Fibroblast of the aortic adventitia (primary cell): ENCODE measurements around the gene LETMD1. TPM values are rescaled to one million over a fixed set of nuclear protein-coding genes. Genes with fewer than 3 reads are reported as not detected.
A peak's percentile ranks its signal among the peaks of the same experiment; 100 is the strongest.

Source experiments
- DNase-seq: peaks from one replicate; pipeline ENCODE4 v3.0.0-alpha.2; 2010; ENCODE audit warnings: low read depth
- H3K4me3 ChIP-seq: 2 replicates; pipeline ENCODE4 v1.5.1; 2011; ENCODE audit warnings: low read depth, mild to moderate bottlenecking, control low read depth, low read length, moderate library complexity
- total RNA-seq: library from RNA; depleted of rRNA; stranded (reverse); fragments of >200 nt; gene quantifications from 2 replicates; pipeline ENCODE4 v1.2.3, GENCODE V29; 2012; ENCODE audit warnings: low replicate concordance
- TF ChIP-seq, protein P1 (sequence below): IDR thresholded peaks from 2 replicates; pipeline ENCODE4 v1.5.1; 2011; ENCODE audit warnings: mild to moderate bottlenecking, low read length, control low read depth, inconsistent platforms; ENCODE audit not compliant: insufficient read depth

Gene LETMD1
- total RNA-seq, 1 donor, result 40.6 TPM

DNA sequence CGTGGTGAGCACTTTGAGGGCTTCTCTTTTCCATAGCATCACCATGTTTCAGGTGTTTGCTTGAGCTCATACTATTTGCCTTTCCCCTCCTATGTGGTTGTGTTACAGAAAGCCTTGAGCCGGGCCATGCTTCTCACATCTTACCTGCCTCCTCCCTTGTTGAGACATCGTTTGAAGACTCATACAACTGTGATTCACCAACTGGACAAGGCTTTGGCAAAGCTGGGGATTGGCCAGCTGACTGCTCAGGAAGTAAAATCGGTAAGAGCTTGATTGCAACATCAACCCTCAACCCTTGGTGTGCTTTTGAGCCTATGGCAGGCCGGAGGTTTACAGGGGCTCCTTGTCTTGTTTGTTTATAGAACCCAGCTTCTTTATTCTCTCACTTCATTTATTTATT lies 8.1 kb downstream of the LETMD1 start:
- TF ChIP-seq, protein P1, sequence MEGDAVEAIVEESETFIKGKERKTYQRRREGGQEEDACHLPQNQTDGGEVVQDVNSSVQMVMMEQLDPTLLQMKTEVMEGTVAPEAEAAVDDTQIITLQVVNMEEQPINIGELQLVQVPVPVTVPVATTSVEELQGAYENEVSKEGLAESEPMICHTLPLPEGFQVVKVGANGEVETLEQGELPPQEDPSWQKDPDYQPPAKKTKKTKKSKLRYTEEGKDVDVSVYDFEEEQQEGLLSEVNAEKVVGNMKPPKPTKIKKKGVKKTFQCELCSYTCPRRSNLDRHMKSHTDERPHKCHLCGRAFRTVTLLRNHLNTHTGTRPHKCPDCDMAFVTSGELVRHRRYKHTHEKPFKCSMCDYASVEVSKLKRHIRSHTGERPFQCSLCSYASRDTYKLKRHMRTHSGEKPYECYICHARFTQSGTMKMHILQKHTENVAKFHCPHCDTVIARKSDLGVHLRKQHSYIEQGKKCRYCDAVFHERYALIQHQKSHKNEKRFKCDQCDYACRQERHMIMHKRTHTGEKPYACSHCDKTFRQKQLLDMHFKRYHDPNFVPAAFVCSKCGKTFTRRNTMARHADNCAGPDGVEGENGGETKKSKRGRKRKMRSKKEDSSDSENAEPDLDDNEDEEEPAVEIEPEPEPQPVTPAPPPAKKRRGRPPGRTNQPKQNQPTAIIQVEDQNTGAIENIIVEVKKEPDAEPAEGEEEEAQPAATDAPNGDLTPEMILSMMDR, result no peak
- DNase-seq, result peak; percentile 51
- no peak overlapping the region for H3K4me3 ChIP-seq

DNA sequence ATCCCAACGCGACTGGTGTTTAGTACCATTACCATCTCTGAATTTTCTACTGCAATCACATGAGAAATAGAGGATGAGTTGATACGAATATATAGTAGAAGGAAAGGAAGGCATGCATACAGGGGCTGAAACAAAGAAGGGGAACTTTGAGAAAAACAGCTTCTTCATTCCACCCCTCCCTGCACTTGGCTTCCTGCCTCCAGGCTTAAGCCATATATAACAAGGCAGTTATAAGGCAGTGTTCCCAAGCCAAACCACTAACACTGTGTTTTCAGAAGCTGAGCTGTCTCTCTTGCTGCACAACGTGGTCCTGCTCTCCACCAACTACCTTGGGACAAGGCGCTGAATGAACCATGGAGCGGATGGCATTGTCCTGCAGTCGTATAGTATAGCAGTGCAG lies 11.0 kb downstream of the LETMD1 start:
- H3K4me3 ChIP-seq, result no peak overlapping the region
- DNase-seq, result no peak
- TF ChIP-seq, protein P1, result no peak

DNA sequence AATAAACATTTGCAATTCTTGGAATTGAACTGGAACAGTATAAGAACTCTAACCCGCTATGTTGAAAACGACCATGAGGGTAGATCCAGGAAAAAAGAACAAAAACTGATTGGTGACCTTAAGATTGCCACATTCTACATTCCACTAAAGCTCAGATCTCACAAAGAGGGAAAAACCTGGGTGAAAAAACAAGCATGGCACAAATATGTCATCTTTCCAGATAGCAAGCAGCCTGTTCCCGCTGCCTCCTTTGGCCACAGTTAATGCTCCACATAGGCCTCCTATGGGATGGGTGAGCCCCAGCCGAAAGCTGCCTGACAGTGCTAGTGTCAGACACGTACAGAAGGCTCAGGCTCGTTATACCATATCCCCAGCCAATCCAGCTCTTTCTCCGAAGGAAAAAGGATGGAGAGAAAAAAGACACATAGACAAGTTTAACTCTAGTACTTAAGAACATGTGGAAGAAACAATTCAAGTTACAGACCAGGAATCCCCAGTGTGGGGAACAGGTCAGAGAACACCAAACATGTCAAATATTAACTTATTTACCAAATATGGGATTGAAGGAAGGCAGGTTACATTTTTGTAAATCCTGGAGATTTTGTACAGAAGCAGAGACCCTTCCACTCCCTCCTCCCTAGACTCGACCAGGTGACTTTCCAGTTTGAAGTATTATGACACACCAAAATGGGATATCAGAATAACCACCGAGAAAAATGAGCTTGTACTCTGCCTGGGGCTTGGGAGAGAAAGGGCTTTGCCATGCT lies 14.7 kb downstream of the LETMD1 start:
- H3K4me3 ChIP-seq, result no peak overlapping the region
- TF ChIP-seq, protein P1, result no peak
- no peak for DNase-seq

DNA sequence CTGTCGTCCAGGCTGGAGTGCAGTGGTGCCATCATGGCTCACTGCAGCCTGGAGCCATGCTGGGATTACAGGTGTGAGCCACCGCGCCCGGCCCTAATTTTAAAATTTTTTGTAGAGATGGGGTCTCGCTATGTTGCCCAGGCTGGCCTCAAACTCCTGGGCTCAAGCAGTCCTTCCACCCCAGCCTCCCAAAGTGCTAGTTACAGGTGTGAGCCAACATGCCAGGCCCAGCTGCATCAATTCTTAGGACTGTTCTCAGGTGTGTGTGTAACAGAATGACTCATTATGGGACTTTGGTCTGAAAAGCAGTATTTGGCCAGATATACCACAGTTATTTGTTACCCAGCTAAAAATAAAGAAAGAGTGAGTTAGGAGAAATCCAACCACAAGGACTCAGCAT lies 17.4 kb downstream of the LETMD1 start:
- TF ChIP-seq, protein P1, result no peak
- no peak for DNase-seq
- no peak overlapping the region for H3K4me3 ChIP-seq

DNA sequence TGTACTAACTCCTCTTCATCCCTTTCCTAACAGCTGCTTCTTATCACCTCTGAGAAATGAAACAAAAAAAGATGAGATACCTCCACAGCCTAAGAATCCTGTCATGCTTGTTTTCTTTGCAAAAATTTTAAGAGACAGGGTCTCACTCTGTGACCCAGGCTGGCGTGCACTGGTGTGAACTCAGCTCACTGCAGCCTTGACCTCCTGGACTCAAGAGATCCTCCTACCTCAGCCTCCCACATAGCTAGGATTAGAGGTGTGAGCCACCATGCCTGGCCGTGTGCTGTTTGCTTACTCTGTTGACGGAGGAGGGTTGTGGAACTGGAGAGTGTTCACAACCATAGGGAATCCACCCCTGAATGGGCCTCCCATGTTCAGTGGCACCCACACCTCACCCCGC lies 19.1 kb downstream of the LETMD1 start:
- TF ChIP-seq, protein P1, result no peak
- no peak overlapping the region for H3K4me3 ChIP-seq
- DNase-seq, result no peak

DNA sequence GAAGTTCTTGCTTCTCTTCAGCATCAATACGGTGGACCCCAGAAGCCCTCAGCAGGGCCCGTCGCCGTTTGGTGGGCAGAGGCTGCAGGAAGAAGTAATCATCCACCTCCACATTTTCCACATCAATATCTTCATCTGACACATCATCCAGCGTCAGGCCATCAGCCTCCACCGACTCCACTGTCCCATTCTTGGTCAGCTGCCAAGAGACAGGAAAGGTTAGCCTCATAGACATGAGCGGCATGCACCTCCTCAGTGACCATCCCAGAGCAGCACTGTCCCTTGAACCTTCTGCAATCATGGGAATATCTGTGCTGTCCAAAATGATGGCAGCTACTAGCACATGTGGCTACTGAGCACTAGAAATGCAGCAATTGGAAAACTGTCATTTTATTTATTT lies 19.6 kb downstream of the LETMD1 start:
- H3K4me3 ChIP-seq, result no peak overlapping the region
- DNase-seq, result no peak
- TF ChIP-seq, protein P1, result no peak

DNA sequence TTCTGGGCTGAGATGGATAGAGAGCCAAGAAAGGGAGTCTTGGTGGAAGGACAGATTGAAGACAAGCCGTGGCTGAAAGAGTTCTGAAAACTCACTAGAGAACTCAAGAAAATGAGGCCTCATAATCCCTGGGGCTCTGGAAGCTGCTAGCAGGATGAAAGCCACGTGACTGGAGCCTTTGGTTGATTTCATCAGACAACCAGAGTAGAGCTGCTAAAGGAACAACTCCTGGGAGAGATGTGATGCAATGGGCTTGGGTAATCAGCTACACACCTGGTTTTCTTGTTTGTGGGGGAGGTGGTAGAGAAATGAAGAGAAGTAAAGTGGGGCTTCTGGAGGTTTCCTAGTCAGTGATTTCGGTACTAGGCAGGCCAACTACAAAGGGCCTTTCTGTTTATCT lies 21.9 kb downstream of the LETMD1 start:
- TF ChIP-seq, protein P1, result no peak
- no peak overlapping the region for H3K4me3 ChIP-seq
- DNase-seq, result peak; percentile 33
